Stimulated activated CD4-positive, alpha-beta T cell treated with anti-CD3 and anti-CD28 coated beads, Interleukin-2, amount 100 ng/mL, for 24 hours (primary cell): ENCODE data around the gene SCTR.
A peak's percentile ranks its signal among the peaks of the same experiment; 100 is the strongest.

ENCODE experiments used
- DNase-seq, 2 donors: peaks; one replicate each; pipeline ENCODE4 v3.0.0-alpha.2; 2020

Gene SCTR

DNA sequence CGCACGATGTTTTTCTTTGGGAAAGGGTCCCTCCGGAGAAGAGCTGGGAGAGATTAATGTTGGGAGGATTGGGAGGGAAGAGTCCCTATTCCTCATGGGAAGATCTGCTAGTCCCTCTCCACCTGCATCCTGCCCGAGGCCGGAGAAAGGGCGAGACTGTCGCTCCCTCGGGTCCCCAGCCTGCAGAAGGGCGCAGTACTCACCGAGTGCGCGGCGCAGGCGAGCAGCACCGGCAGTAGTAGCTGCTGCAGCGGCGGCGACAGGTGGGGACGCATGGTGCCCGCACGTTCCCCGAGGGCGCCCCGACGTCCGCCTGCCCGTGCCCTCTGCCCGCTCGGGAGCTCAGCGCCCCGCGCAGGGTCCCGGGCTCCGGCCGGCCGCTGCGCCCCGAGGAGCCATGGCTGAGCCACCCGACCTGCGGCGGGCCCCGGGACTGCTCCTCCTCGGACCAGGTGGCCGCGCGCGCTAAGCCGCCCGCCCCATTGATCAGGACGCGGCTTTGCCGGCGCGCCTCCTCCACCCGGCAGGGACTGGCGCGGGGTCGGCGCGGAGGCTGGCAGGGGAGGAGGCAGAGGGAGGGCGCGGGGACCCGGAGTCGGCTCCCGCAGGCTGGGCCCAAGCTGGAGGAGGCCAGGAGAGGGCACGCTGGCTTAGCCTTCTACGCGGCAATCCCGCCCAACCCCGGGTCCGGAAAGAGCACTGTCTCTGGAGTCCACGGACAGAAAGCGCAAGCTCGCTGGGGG lies at the start of gene SCTR:
Gene SCTR (minus strand): TSS at position 532 of the 743 bp plus-strand sequence. CDS start 257 bp downstream, at position 275.
- peak in 1 of 2 donors; percentile 4 for DNase-seq

DNA sequence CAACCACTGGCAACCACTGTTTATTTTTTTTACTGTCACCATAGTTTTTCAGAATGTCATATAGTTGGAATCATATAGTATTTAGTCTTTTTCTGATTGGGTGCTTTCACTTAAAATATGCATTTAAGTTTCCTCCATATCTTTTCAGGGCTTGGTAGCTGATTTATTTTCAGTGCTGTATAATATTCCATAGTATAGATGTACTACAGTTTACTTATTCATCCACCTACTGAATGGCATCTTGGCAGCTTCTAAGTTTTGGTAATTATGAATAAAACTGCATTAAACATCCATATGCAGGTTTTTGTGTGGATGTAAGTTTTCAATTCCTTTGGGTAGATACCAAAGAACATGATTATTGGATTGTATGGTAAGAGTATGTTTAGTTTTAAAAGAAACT lies 43.0 kb upstream of the SCTR start:
- no peak for DNase-seq

GRCh38 chr2:119565481-119565880 lies 41.2 kb upstream of the SCTR start:
- DNase-seq = no peak

DNA sequence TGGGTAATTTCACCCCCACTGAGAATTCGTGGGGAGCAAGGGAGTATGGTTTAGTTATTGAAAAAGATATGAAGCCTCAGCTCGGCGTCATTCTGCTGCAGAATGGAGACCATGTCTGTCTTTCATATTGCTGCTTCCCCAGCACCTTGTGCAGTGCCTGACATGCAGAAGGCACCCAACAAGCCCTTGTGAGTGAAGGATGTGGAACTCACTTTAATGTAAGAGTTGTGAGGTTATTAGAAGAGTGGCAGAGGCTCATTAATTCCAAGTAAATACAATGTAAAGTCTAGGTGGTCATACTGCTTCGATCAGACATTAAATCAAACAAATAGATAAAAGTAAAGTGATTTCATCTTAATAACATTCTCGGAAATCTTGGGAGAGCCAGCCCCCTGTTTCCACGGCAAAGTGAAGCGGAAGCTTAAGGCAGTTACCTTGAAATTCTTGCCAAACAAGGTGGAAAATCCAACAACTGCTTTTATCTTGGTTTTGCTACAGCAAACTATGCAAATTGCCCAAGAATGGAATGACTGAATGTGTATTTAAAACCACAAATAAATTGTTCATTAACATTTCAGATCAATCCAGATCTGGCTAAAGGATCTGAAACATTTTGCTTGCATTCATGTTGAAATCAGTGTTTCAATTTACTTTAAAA lies 29.5 kb upstream of the SCTR start:
- no peak for DNase-seq

GRCh38 chr2:119552902-119553301 lies 28.6 kb upstream of the SCTR start:
- DNase-seq = no peak

- no peak for DNase-seq
Measured at GRCh38 chr2:119550856-119551255, 26.6 kb upstream of the SCTR start.

DNA sequence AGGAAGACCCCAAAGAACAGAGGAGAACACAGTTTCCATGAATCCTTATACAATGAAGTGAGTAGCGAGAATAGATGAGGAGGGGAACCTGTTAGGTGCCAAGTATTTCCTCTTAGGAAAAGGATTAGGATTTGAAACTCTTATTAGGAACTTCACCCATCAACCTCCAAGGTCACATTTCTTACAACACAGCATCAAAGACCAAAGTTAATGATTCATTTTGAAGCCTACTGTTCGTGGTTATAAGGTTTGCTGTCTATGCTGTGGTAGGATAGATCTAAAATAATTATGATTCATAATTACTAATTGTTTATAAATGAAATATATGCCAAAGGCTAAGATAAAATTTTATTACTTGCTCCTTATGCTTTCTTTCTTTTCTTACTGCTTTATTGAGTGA lies 26.1 kb upstream of the SCTR start:
- no peak for DNase-seq

DNA sequence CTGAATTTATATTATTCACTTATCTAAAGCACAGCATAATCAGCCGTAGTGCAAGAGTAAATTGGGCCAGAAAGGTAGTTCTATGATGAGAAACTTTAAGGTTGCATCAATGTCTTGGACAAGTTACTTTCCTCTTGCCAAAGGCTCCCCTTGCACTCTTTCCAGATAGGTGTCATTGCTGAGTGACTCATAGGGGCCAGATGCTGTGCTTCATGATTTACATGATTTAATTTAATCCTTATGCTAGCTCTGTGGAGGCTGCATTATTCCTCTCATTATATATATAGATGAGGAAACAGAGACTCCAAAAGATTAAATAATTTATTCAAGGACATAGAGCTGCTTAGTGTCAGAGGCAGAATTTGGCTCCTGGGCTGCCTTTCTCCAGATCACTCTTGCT lies 25.0 kb upstream of the SCTR start:
- no peak for DNase-seq

DNA sequence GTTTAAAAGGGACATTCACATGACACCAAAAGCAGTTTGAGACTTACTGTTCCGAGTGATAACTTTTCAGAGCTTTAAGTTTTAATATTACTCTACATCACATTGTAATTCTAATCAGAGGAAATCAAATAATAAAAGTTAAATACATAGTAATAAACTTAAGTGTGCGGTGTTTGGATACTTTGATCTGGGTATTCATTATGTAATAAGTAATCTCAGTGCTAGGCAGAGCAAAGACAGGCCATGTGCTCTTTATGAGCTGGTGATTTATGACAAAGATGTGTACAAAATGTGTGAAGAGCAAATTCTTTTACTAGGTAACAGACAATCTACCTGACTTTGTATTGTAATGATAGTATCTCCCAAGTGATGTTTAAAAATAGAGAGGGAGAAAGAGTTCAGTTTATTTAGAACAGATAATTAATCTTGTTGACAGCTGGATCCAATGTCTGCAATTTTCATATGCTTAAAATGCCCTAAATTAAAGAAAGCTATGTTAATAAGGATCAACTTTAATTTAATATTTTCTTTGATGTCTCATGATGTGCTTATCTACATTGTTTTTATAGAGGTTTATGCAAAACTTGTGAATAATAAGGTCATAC lies 24.3 kb upstream of the SCTR start:
- DNase-seq = no peak

GRCh38 chr2:119546447-119546767 lies 22.1 kb upstream of the SCTR start:
- no peak for DNase-seq

DNA sequence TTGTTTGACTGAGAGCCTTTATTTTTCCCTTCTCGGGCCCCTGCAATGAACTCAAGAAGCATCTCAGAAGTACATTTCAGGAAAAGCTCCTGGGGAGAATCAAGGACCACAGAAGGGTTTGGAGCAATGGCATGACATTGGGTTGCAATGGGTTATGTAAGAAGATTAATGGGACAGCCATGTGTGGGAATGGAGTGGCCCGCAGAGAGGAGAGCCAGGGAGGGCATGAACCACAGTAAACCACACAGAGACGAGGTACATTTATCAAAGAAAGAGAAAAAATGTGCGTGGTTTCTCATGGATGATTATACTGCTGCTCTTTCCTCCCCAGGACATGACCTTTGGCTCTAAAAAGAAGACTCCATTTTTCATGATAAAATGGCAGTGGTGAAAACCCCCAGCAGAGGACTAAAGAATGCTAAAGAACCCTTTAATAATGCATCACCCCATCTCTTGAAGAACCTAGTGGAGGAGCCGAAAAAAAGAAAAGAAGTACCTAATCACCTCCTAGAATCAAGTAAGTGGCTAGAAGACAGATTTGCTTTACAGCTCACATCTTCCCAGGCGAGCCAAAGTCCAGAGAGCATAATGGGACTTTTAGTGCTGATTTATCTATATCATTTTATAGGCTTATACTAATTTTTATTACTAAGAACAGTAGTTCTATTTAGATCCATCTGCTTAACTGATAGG lies 21.6 kb upstream of the SCTR start:
- DNase-seq = no peak

GRCh38 chr2:119544939-119545475 lies 20.7 kb upstream of the SCTR start:
- DNase-seq = no peak

DNA sequence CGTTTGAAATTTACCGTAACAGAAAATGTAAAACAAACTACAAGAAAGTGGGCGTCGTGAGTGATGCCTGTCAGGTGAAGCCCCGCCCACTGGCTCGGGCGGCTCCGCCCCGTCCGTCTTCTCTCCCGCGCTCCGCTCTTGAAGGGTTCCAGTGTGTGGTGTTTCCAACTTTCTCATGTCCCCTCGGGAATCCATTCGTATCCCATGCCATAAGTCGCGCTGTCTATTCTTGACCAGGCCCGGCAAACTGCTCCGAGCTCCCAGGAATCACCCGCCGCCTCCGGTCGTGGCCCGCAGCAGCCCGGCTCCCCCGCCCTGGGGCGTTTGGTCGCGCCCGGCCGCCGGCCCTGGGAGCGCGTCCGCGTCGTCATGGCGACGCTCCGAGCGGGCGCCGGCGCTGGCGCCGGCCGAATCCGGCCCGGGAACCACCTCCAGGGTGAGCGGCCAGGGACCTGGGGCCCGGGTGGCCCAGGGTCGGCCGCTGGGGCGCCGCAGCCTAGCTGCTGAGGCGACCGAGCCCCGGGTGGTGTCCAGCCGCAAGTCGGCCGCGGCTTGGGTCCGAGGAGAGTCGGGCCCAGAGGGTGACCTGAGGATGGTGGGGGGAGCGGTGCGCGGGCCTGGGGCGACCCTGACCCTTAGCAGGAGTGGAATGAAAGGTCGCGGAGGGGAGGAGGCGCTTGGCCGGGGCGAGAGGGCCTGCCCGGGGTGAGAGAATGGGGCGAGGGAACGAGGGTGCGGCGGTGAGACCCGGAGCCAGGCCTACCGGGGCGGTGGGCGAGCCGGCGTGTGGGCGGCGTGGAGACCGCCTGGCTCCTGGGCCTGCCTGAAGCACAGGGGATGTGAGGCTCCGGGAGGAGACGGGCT lies 20.0 kb upstream of the SCTR start, which contains the start of gene CFAP221:
Gene CFAP221 (plus strand): TSS at position 375 of the 864 bp plus-strand sequence. CDS start 1,683 bp downstream, outside the sequence.
- peak; percentile 52 to 78 for DNase-seq

DNA sequence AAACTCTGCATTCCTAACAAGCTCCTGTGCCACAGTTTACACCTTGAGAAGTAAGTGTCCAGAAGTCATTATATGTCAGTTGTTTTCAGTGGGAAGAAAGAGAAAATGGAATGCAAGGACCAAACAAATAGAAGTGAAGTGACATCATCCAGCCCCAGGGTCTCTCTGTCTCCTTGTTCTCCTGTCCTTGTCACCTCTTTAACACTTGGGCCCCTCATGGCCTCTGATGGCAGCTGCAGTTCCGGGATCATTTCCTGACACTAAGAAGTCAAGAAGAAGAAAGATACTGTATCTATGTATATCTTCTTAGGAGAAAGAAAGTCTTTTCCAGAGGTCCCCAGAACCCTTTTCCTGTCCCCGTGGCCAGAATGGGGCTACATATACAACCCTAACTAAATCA lies 17.2 kb upstream of the SCTR start:
- DNase-seq = no peak

DNA sequence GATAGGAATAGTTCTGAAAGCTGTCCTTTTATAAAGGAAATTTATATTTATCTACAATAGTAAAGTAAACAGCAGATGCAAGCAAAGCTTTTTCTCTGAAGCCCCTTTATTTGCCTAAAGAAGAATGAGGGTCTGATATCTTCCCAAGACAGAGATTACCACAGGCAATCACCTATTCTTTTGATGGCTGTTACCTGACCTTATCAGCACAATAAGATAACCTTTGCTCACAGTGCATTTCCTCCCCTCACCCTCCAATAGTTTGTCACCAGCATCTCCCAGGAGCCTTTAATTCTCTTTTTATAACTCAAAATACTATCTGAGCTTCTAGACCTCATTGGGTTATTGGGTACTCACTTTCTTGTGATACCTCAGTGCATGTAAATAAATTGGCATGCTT lies 13.5 kb upstream of the SCTR start:
- DNase-seq = no peak

DNA sequence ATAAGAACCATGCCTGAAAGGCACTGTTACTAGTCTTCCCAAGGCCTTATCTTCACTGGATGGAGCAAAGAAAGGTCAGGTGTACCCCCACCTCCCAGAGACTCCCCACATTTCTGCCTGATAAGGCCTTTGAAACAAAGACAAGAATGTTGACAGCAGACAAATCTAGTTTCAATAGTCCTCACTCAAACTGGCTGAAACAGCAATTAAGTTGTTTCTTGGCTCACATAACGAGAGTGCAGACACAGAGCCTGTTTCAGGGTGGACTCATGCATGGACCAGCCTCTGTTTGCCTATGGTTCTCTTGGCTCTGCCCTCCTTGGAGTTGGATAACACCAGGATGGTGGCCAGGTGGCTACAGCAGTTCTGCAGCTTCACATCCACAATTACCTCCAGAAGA lies 12.4 kb upstream of the SCTR start:
- no peak for DNase-seq

- no peak for DNase-seq
Measured at GRCh38 chr2:119536211-119536610, 11.9 kb upstream of the SCTR start.

DNA sequence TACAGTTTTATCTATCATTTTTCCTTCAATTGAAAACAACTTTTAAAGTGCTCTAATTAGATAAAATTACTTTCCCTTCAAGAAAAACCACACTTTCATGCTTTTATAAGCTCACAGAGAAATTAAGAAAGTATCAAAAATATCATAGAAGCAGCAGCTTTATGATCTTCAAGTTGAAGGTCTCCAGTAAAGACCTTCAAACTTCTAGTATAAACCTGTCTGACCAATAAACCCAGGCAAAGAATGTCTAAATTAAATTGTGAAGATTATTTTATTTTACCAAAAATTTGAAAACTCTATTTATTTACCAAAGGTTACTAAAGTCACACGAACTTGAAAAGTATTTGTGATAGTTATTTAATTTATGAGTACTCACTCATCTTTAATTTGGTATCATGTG lies 9.3 kb upstream of the SCTR start:
- DNase-seq = no peak

DNA sequence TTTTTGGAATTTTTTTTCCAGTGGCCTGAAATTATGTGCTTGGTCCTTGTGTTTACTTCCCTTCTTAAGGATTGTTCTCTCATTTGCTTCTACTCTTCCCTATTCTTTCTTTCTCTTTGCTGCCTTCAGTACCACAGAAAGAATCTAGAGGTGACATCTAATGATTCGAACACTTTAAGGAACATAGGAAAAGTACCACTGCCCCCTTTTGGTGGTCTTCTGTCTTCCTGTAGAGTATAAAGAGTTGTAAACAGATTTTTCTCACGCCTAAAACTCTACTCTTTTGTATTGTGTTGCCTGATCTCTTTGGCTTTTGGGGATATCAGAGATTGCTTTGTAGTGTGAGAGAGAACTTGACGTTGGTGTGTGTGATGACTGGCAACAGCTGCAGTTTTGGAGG lies 7.0 kb upstream of the SCTR start:
- DNase-seq = no peak

DNA sequence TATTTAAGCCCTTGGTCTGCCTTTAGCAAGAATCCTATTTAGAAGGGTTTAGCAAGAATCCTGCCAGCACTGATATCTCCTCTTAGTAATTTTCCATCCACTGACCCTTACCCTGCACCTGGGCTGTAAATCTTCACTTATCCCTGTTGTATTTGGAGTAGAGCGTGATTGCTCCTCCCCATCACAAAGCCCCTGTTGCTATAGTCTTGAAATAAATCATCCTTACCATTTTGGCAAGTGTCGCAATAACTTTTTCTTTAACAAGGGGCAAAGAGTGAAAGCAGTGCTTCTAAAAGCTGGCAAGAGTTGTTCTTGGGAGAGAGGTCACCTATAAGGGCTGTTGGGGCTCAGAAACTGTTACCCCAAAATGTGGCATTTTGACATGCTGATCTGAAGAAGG lies 3.7 kb upstream of the SCTR start:
- DNase-seq = no peak

DNA sequence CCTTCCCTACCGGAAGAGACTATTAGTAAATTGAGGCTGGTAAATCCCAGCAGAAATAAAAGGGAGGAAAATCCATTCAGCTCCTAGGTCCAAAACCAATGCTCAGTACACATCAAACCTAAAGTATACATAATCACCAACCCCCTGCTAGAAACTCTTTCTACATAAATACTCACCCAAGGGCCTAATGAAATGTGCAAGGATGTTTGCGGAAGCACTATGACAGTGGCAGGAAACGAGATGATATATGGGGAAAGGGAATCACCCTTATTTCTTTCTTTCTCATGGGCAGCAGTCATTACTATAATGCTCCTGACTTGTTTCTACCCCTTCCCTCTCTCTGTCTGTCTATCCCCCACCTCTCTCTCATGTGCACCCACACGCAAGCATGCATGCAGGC lies 1.3 kb upstream of the SCTR start:
- DNase-seq = no peak

DNA sequence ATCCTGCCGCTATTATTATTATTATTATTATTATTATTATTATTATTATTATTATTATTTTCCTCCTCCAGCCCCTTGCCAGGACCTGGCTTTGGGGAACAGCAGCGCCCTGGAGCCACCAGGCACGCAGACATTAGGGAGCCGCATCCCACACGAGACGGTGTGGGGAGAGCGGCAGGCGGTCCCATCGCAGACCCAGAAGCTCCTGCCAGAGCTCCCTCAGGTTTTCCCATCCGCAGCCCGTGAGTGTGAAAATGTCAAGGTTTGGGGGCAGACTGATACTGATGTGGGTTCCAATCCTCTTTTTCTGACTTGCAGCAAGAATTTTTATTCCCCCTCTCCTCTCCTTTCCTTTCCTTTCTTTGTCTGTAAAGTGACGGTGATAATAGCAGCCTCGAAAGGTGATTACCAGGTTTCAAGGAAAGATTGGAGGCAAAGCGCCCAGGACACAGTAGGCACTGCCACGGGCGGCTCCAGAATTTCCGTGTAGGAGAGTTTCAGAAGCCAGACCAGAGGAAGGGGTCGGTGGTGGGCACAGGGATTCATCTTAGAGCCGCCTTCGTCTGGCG lies 816 bp downstream of the SCTR start:
- no peak for DNase-seq
